ENCODE results near the gene TIFAB. TPM values are rescaled to one million over a fixed set of nuclear protein-coding genes. Genes with fewer than 3 reads are reported as not detected.
A peak's percentile ranks its signal among the peaks of the same experiment; 100 is the strongest.

Gene TIFAB
- total RNA-seq, 3 donors from 2014 or later, result 0.28 to 0.36 (median 0.29) TPM

- DNase-seq (no peak), ATAC-seq (no peak)
- Histone ChIP-seq H3K36me3 (ENCODE audit: low read depth) (no peaks in the 10 kb centered on the region), H3K4me1 (ENCODE audit: low read depth) (no peaks in the 10 kb centered on the region), H3K4me3 (no peak overlapping the region), H3K9me3 (no peaks in the 10 kb centered on the region)
- intact Hi-C loops (cut with DNase I, micrococcal nuclease), result no loop called here
- TF ChIP-seq CTCF (IDR thresholded peaks at IDR 0.05), result no peak
These were observed 31.1 kb upstream of the TIFAB start for GRCh38 chr5:135483254-135483653.

- Histone ChIP-seq H3K9me3 (no peaks in the 10 kb centered on the region), H3K36me3 (ENCODE audit: low read depth) (no peaks in the 10 kb centered on the region), H3K4me3 (no peak overlapping the region), H3K4me1 (ENCODE audit: low read depth) (no peaks in the 10 kb centered on the region)
- intact Hi-C loops (cut with DNase I, micrococcal nuclease), result no loop called here
- TF ChIP-seq CTCF (IDR thresholded peaks at IDR 0.05), result no peak
- no peak for ATAC-seq
- DNase-seq, result no peak
These were observed 30.3 kb upstream of the TIFAB start for GRCh38 chr5:135482381-135482933.

- DNase-seq (no peak), ATAC-seq (no peak)
- Histone ChIP-seq H3K36me3 (ENCODE audit: low read depth) (no peaks in the 10 kb centered on the region), H3K9me3 (no peaks in the 10 kb centered on the region), H3K4me1 (ENCODE audit: low read depth) (no peaks in the 10 kb centered on the region), H3K4me3 (no peak overlapping the region)
- intact Hi-C loops (cut with DNase I, micrococcal nuclease), result no loop called here
- no peak for TF ChIP-seq CTCF (IDR thresholded peaks at IDR 0.05)
These were observed 29.8 kb upstream of the TIFAB start for GRCh38 chr5:135481909-135482311.

- intact Hi-C loops (cut with DNase I, micrococcal nuclease), result no loop called here
- ATAC-seq, result peak; percentile 18
These were observed 29.2 kb upstream of the TIFAB start for GRCh38 chr5:135481387-135481786.

GRCh38 chr5:135480511-135480910 lies 28.4 kb upstream of the TIFAB start:
- Histone ChIP-seq H3K36me3 (ENCODE audit: low read depth) (no peaks in the 10 kb centered on the region), H3K4me1 (ENCODE audit: low read depth) (no peaks in the 10 kb centered on the region), H3K4me3 (no peak overlapping the region), H3K9me3 (no peaks in the 10 kb centered on the region)
- no peak for ATAC-seq
- DNase-seq, result no peak
- TF ChIP-seq CTCF (IDR thresholded peaks at IDR 0.05), result no peak
- intact Hi-C loops (cut with DNase I, micrococcal nuclease), result no loop called here

More at GRCh38 chr5:135481387-135481786, 29.2 kb upstream of the TIFAB start:
- H3K4me1 ChIP-seq (ENCODE audit: low read depth), result no peaks in the 10 kb centered on the region
- no peak for DNase-seq
- no peak for TF ChIP-seq CTCF (IDR thresholded peaks at IDR 0.05)
- H3K36me3 ChIP-seq (ENCODE audit: low read depth), result no peaks in the 10 kb centered on the region
- H3K4me3 ChIP-seq, result no peak overlapping the region
- no peaks in the 10 kb centered on the region for H3K9me3 ChIP-seq

- Histone ChIP-seq H3K4me1 (ENCODE audit: low read depth) (no peaks in the 10 kb centered on the region), H3K9me3 (no peaks in the 10 kb centered on the region), H3K36me3 (ENCODE audit: low read depth) (no peaks in the 10 kb centered on the region), H3K4me3 (no peak overlapping the region)
- intact Hi-C loops (cut with DNase I, micrococcal nuclease), result no loop called here
- DNase-seq (no peak), ATAC-seq (no peak)
- TF ChIP-seq CTCF (IDR thresholded peaks at IDR 0.05), result no peak
These were observed 26.8 kb upstream of the TIFAB start for GRCh38 chr5:135478938-135479337.
